ENCODE measurements around the gene CHRNG. TPM values are rescaled to one million over a fixed set of nuclear protein-coding genes. Genes with fewer than 3 reads are reported as not detected.

Gene CHRNG
- total RNA-seq, 1 donor from 2014 or later = 0.87 TPM

GRCh38 chr2:232497348-232497747, 42.1 kb upstream of the CHRNG start:
- Mint-ChIP-seq H3K4me3 (no peak overlapping the region), H3K27me3 (peaks cover 47% of the 10 kb centered on the region), H3K9me3 (no peaks in the 10 kb centered on the region), H3K27ac (no peak overlapping the region), H3K4me1 (ENCODE audit: unreplicated experiment) (no peaks in the 10 kb centered on the region), H3K36me3 (no peaks in the 10 kb centered on the region)
- no peak for TF ChIP-seq CTCF (conservative IDR thresholded peaks at IDR 0.05)
- DNase-seq (ENCODE audit: extremely low spot score, unreplicated experiment) = no peak

- Mint-ChIP-seq H3K27ac (no peak overlapping the region), H3K27me3 (peaks cover 43% of the 10 kb centered on the region), H3K4me1 (ENCODE audit: unreplicated experiment) (no peaks in the 10 kb centered on the region), H3K36me3 (no peaks in the 10 kb centered on the region), H3K9me3 (no peaks in the 10 kb centered on the region), H3K4me3 (no peak overlapping the region)
- no peak for TF ChIP-seq CTCF (conservative IDR thresholded peaks at IDR 0.05)
- no peak for DNase-seq (ENCODE audit: extremely low spot score, unreplicated experiment)
Measured at GRCh38 chr2:232498452-232498851, 41.0 kb upstream of the CHRNG start.

- no peaks in the 10 kb centered on the region for H3K9me3 Mint-ChIP-seq
- TF ChIP-seq CTCF (conservative IDR thresholded peaks at IDR 0.05) = no peak
- no peak for DNase-seq (ENCODE audit: extremely low spot score, unreplicated experiment)
- H3K36me3 Mint-ChIP-seq = no peaks in the 10 kb centered on the region
- peaks cover 9% of the 10 kb centered on the region for H3K4me1 Mint-ChIP-seq (ENCODE audit: unreplicated experiment)
- H3K27ac Mint-ChIP-seq = no peak overlapping the region
- peaks cover 55% of the 10 kb centered on the region for H3K27me3 Mint-ChIP-seq
- H3K4me3 Mint-ChIP-seq = peak overlapping the region; percentile 41
Measured at GRCh38 chr2:232501331-232501771, 38.1 kb upstream of the CHRNG start.

GRCh38 chr2:232501794-232502390, 37.6 kb upstream of the CHRNG start:
- Mint-ChIP-seq H3K4me1 (ENCODE audit: unreplicated experiment) (peaks cover 9% of the 10 kb centered on the region), H3K27me3 (peaks cover 57% of the 10 kb centered on the region), H3K4me3 (peak overlapping the region; percentile 41), H3K36me3 (no peaks in the 10 kb centered on the region), H3K9me3 (no peaks in the 10 kb centered on the region), H3K27ac (no peak overlapping the region)
- no peak for TF ChIP-seq CTCF (conservative IDR thresholded peaks at IDR 0.05)
- DNase-seq (ENCODE audit: extremely low spot score, unreplicated experiment) = no peak

GRCh38 chr2:232502511-232502910, 37.0 kb upstream of the CHRNG start:
- H3K36me3 Mint-ChIP-seq = no peaks in the 10 kb centered on the region
- peaks cover 62% of the 10 kb centered on the region for H3K27me3 Mint-ChIP-seq
- TF ChIP-seq CTCF (conservative IDR thresholded peaks at IDR 0.05) = no peak
- peaks cover 9% of the 10 kb centered on the region for H3K4me1 Mint-ChIP-seq (ENCODE audit: unreplicated experiment)
- DNase-seq (ENCODE audit: extremely low spot score, unreplicated experiment) = no peak
- H3K9me3 Mint-ChIP-seq = no peaks in the 10 kb centered on the region
- H3K4me3 Mint-ChIP-seq = peak overlapping the region; percentile 84
- H3K27ac Mint-ChIP-seq = peak overlapping the region; percentile 61
